H1 (cell line): ENCODE measurements around the gene GAB2. TPM values are rescaled to one million over a fixed set of nuclear protein-coding genes. Genes with fewer than 3 reads are reported as not detected.

Experiments
- CTCF ChIA-PET: fragments of 300-600 bp; sonication (Branson Sonifier 250); formaldehyde crosslinking; loops from one replicate; lab custom pipeline; 2021; ENCODE audit not compliant: partially characterized antibody; lab: Charles Lee
- POLR2A ChIA-PET: fragments of 300-600 bp; sonication (Branson Sonifier 250); formaldehyde crosslinking; loops from one replicate; lab custom pipeline; 2021; ENCODE audit warnings: inconsistent platforms; ENCODE audit not compliant: partially characterized antibody; lab: Charles Lee
- DNase-seq, 2 experiments: peaks; one replicate each; pipeline versions ENCODE4 v3.0.0 to v3.0.0-alpha.2; 2010 to 2022; ENCODE audit warnings: low spot score in 2 of 2, low read depth in 1 of 2, mixed read lengths in 1 of 2
- FAIRE-seq: peaks from 2 replicates; lab custom pipeline; 2011; peaks lifted over from hg19 to GRCh38; lab: Jason Lieb, UNC
- H2AFZ ChIP-seq: 2 replicates; pipeline ENCODE4 v1.8.1; 2012; ENCODE audit warnings: low read length, inconsistent platforms
- H2AK5ac ChIP-seq: 2 replicates; pipeline ENCODE4 v1.6.1; 2013; ENCODE audit warnings: low read depth, low read length
- H2BK120ac ChIP-seq: replicated peaks from 2 replicates; pipeline ENCODE3; 2013; ENCODE audit warnings: low read depth, low read length, inconsistent platforms
- H2BK12ac ChIP-seq: 2 replicates; pipeline ENCODE4 v1.6.1; 2013; ENCODE audit warnings: low read depth, low read length
- H2BK15ac ChIP-seq: 2 replicates; pipeline ENCODE4 v1.6.1; 2013; ENCODE audit warnings: low read length
- H2BK20ac ChIP-seq: 2 replicates; pipeline ENCODE4 v1.6.1; 2013; ENCODE audit warnings: low read length
- H2BK5ac ChIP-seq: 2 replicates; pipeline ENCODE4 v1.6.1; 2013; ENCODE audit warnings: low read depth, low read length
- H3K14ac ChIP-seq: 2 replicates; pipeline ENCODE4 v1.6.1; 2013; ENCODE audit warnings: inconsistent platforms; ENCODE audit not compliant: insufficient read length
- H3K18ac ChIP-seq: 2 replicates; pipeline ENCODE4 v1.6.1; 2013; ENCODE audit warnings: low read length; ENCODE audit errors: extremely low read depth
- H3K23ac ChIP-seq: 2 replicates; pipeline ENCODE4 v1.6.1; 2013; ENCODE audit warnings: inconsistent platforms; ENCODE audit not compliant: insufficient read length
- H3K23me2 ChIP-seq: 2 replicates; pipeline ENCODE4 v1.6.1; 2013; ENCODE audit warnings: low read depth, low read length
- H3K27ac ChIP-seq: 2 replicates; pipeline ENCODE4 v1.6.1; 2011; ENCODE audit warnings: low read depth, low read length, inconsistent platforms
- H3K27me3 ChIP-seq, 4 experiments: replicated peaks in 1 of 4; 1 replicate in 1 of 4; 2 replicates in 3 of 4; pipeline versions ENCODE4 v1.6.1 to v1.8.1; 2011 to 2013; ENCODE audit warnings: low read length in 3 of 4, mild to moderate bottlenecking in 3 of 4, inconsistent platforms in 2 of 4, mixed read lengths in 2 of 4, moderate library complexity in 1 of 4; ENCODE audit not compliant: control insufficient read depth in 3 of 4, insufficient read depth in 3 of 4; ENCODE audit errors: extremely low read depth in 1 of 4
- H3K36me3 ChIP-seq, 4 experiments: 2 replicates each; pipeline versions ENCODE4 v1.6.1 to v1.8.1; 2011 to 2013; ENCODE audit warnings: mild to moderate bottlenecking in 4 of 4, low read length in 3 of 4, moderate library complexity in 2 of 4, control low read depth in 1 of 4, inconsistent platforms in 1 of 4; ENCODE audit not compliant: insufficient read depth in 4 of 4, control insufficient read depth in 2 of 4
- H3K4ac ChIP-seq: replicated peaks from 2 replicates; pipeline ENCODE3; 2013; ENCODE audit warnings: low read length, low read depth, mixed read lengths, inconsistent platforms; ENCODE audit not compliant: insufficient read length
- H3K4me1 ChIP-seq, 4 experiments: replicated peaks in 1 of 4; 1 replicate in 1 of 4; 2 replicates in 3 of 4; pipeline versions ENCODE4 v1.6.1 to v1.8.1; 2011 to 2013; ENCODE audit warnings: low read length in 3 of 4, inconsistent platforms in 2 of 4, mixed read lengths in 1 of 4; ENCODE audit not compliant: insufficient read depth in 4 of 4, control insufficient read depth in 3 of 4
- H3K4me2 ChIP-seq, 2 experiments: 2 replicates each; pipeline versions ENCODE4 v1.6.1 to v1.8.1; 2011 to 2013; ENCODE audit warnings: low read depth in 2 of 2, low read length in 2 of 2, control low read depth in 1 of 2, inconsistent platforms in 1 of 2, mild to moderate bottlenecking in 1 of 2; ENCODE audit not compliant: insufficient read depth in 1 of 2
- H3K4me3 ChIP-seq, 4 experiments: fragments of 200-600, 300-600 bp in 1 of 4; sonication (generic), shearing (Covaris generic), sonication (Bioruptor Twin) in 1 of 4; 2 replicates each; pipeline versions ENCODE4 v1.5.1 to v1.8.1; 2011 to 2016; ENCODE audit warnings: low read length in 4 of 4, low read depth in 3 of 4, control low read depth in 2 of 4, inconsistent platforms in 2 of 4, mild to moderate bottlenecking in 2 of 4, mixed read lengths in 1 of 4, moderate library complexity in 1 of 4; ENCODE audit not compliant: insufficient read depth in 2 of 4; ENCODE audit errors: extremely low read depth in 1 of 4
- H3K56ac ChIP-seq: replicated peaks from 2 replicates; pipeline ENCODE3; 2013; ENCODE audit warnings: low read depth, mild to moderate bottlenecking, mixed read lengths, low read length, inconsistent platforms; ENCODE audit not compliant: insufficient read length
- H3K79me1 ChIP-seq: 2 replicates; pipeline ENCODE4 v1.6.1; 2013; ENCODE audit warnings: low read depth, low read length, control low read depth
- H3K79me2 ChIP-seq, 2 experiments: 2 replicates each; pipeline versions ENCODE4 v1.6.1 to v1.8.1; 2012 to 2013; ENCODE audit warnings: low read length in 2 of 2, mild to moderate bottlenecking in 2 of 2, inconsistent platforms in 1 of 2; ENCODE audit not compliant: insufficient read depth in 2 of 2, control insufficient read depth in 1 of 2
- H3K9ac ChIP-seq, 4 experiments: replicated peaks in 1 of 4; 1 replicate in 1 of 4; 2 replicates in 3 of 4; pipeline versions ENCODE4 v1.6.1 to v1.8.1; 2011 to 2013; ENCODE audit warnings: low read depth in 3 of 4, low read length in 3 of 4, control low read depth in 2 of 4, mild to moderate bottlenecking in 2 of 4, moderate library complexity in 2 of 4, inconsistent platforms in 1 of 4; ENCODE audit errors: extremely low read depth in 1 of 4
- H3K9me3 ChIP-seq, 2 experiments: 2 replicates each; pipeline versions ENCODE4 v1.6.1 to v1.8.1; 2012 to 2013; ENCODE audit warnings: mild to moderate bottlenecking in 2 of 2, moderate library complexity in 2 of 2, control low read depth in 1 of 2, inconsistent platforms in 1 of 2, low read depth in 1 of 2, low read length in 1 of 2, mixed read lengths in 1 of 2; ENCODE audit not compliant: insufficient read depth in 2 of 2
- H4K20me1 ChIP-seq, 2 experiments: replicated peaks in 1 of 2; 2 replicates each; pipeline versions ENCODE3 to v1.8.1; 2011 to 2013; ENCODE audit warnings: inconsistent platforms in 2 of 2, low read length in 2 of 2, mild to moderate bottlenecking in 1 of 2; ENCODE audit not compliant: insufficient read depth in 2 of 2, control insufficient read depth in 1 of 2
- H4K5ac ChIP-seq: 2 replicates; pipeline ENCODE4 v1.6.1; 2013; ENCODE audit warnings: low read length, low read depth, mixed read lengths, inconsistent platforms; ENCODE audit not compliant: insufficient read length
- H4K8ac ChIP-seq: 2 replicates; pipeline ENCODE4 v1.8.0; 2013; ENCODE audit warnings: mild to moderate bottlenecking, moderate library complexity, low read length, inconsistent platforms; ENCODE audit not compliant: insufficient read depth; ENCODE audit errors: extremely low read depth
- H4K91ac ChIP-seq: replicated peaks from 2 replicates; pipeline ENCODE3; 2013; ENCODE audit warnings: low read length, mixed read lengths, inconsistent platforms; ENCODE audit not compliant: insufficient read length
- CHD1 ChIP-seq: IDR thresholded peaks from 2 replicates; pipeline ENCODE4 v1.6.1; 2012; ENCODE audit warnings: low read depth, low read length, improper control_type of control experiment
- E2F6 ChIP-seq: IDR thresholded peaks from 2 replicates; pipeline ENCODE4 v1.6.1; 2012; ENCODE audit warnings: inconsistent platforms
- MAX ChIP-seq: IDR thresholded peaks from 2 replicates; pipeline ENCODE4 v1.6.1; 2012; ENCODE audit warnings: inconsistent platforms
- NANOG ChIP-seq: IDR thresholded peaks from 2 replicates; pipeline ENCODE4 v1.6.1; 2011; ENCODE audit warnings: low read length, low read depth, mild to moderate bottlenecking, inconsistent platforms; ENCODE audit not compliant: insufficient read depth, poor library complexity, severe bottlenecking
- RFX5 ChIP-seq: IDR thresholded peaks from 2 replicates; pipeline ENCODE4 v1.6.1; 2011; ENCODE audit warnings: low read depth, low read length, improper control_type of control experiment, borderline replicate concordance
- SRF ChIP-seq: IDR thresholded peaks from 2 replicates; pipeline ENCODE4 v1.6.1; 2011; ENCODE audit warnings: mild to moderate bottlenecking, low read depth, low read length, moderate library complexity
- YY1 ChIP-seq: IDR thresholded peaks from 2 replicates; pipeline ENCODE4 v1.6.1; 2011; ENCODE audit warnings: low read depth, mild to moderate bottlenecking, low read length
- WGBS, 2 experiments: shearing (Covaris generic) in 1 of 2; methylation state at CpG; one replicate each; pipeline versions ENCODE4 v1.1.6 to v1.1.7; 2013 to 2015; ENCODE audit warnings: low lambda C conversion rate in 2 of 2, mixed read lengths in 2 of 2, inconsistent platforms in 1 of 2, low coverage in 1 of 2, missing lambda C conversion rate in 1 of 2; ENCODE audit not compliant: insufficient replicate concordance in 2 of 2, insufficient coverage in 1 of 2, insufficient read length in 1 of 2; ENCODE audit errors: extremely low coverage in 1 of 2, missing lambda C conversion rate in 1 of 2; 5-methylcytosine and 5-hydroxymethylcytosine counted together
- polyA plus RNA-seq, 7 experiments: library from polyadenylated mRNA; depleted of rRNA in 3 of 7; stranded (reverse) in 5 of 7; unstranded in 2 of 7; fragments of >200 nt in 5 of 7; fragments of 200-250 nt in 2 of 7; gene quantifications; 1 replicate in 5 of 7; 2 replicates in 1 of 7; 4 replicates in 1 of 7; pipeline versions ENCODE4 v1.2.1 to v1.2.3, GENCODE V29; 2011 to 2013; ENCODE audit warnings: missing spikeins in 2 of 7, mixed read lengths in 2 of 7
- total RNA-seq: library from RNA; stranded (reverse); fragmentation: NEBNext Ultra II Directional; extraction: Animal tissue kit (Norgen Biotek cat#: 25700); gene quantifications from 2 replicates; pipeline ENCODE4 v1.2.1, GENCODE V29; 2021

The GAB2 gene
- total and polyA plus RNA-seq, 2 of the 8 experiments (the other 6 are each of a cell fraction or from before 2014, with no cell fraction given), result 6.3 to 14.0 TPM

- no peak overlapping the region for H2BK5ac ChIP-seq
- no peak overlapping the region for H3K56ac ChIP-seq
- H3K18ac ChIP-seq, result no peak overlapping the region
- no peak overlapping the region for H3K4me2 ChIP-seq
- H4K5ac ChIP-seq, result no peak overlapping the region
- H4K91ac ChIP-seq, result no peak overlapping the region
- no peak overlapping the region for H4K8ac ChIP-seq
- WGBS, 2 experiments, result 92% methylated on average over 15 of the region's 16 CpGs; no CpG with 5 or more reads in 1 of the 2 experiments
- no peaks in the 10 kb centered on the region for H3K23me2 ChIP-seq
- H2AFZ ChIP-seq, result no peak overlapping the region
- H3K79me1 ChIP-seq, result 0 out of 2 replicates have a peak, but pooled peaks cover 2% of the 10 kb centered on the region
- DNase-seq, result no peak
- ChIA-PET CTCF (interaction anchor here (0.5 to 1.4 kb wide), 2 partner anchors 20 to 205 kb away, joined by 3 read pairs; no protein-coding TSS in a partner anchor), POLR2A (interaction anchor here (0.6 to 1.3 kb wide), 3 partner anchors 11 to 239 kb away, joined by 3 read pairs; no protein-coding TSS in a partner anchor)
- H2BK12ac ChIP-seq, result no peak overlapping the region
- no peak overlapping the region for H3K27ac ChIP-seq
- H3K9ac ChIP-seq, result no peak overlapping the region
- no peak overlapping the region for H2BK15ac ChIP-seq
- H2AK5ac ChIP-seq, result no peak overlapping the region
- H3K4me1 ChIP-seq, result no peaks in the 10 kb centered on the region; a peak in 1 of 7 replicates
- H3K23ac ChIP-seq, result no peak overlapping the region
- no peak overlapping the region for H2BK20ac ChIP-seq
- no peaks in the 10 kb centered on the region for H3K27me3 ChIP-seq
- no peak overlapping the region for H3K4ac ChIP-seq
- H2BK120ac ChIP-seq, result no peak overlapping the region
- H3K79me2 ChIP-seq, result no peaks in the 10 kb centered on the region
- no peaks in the 10 kb centered on the region for H3K9me3 ChIP-seq
- FAIRE-seq, result no peak
- H3K4me3 ChIP-seq, result no peak overlapping the region
- peaks cover 0 to 9% (median 2%) of the 10 kb centered on the region in 4 experiments; a peak in 6 of 8 replicates for H3K36me3 ChIP-seq
- peaks cover 0 to 4% of the 10 kb centered on the region in 2 experiments for H4K20me1 ChIP-seq
- no peak overlapping the region for H3K14ac ChIP-seq
- TF ChIP-seq NANOG, result no peak
- no peak for TF ChIP-seq SRF
- no peak for TF ChIP-seq E2F6
- TF ChIP-seq MAX, result no peak
- TF ChIP-seq YY1, result no peak
- no peak for TF ChIP-seq CHD1
- TF ChIP-seq RFX5, result no peak
These were observed 209.1 kb downstream of the GAB2 start for GRCh38 chr11:78208257-78209165.
